ENCODE measurements around the gene ATP2B3.

DNA sequence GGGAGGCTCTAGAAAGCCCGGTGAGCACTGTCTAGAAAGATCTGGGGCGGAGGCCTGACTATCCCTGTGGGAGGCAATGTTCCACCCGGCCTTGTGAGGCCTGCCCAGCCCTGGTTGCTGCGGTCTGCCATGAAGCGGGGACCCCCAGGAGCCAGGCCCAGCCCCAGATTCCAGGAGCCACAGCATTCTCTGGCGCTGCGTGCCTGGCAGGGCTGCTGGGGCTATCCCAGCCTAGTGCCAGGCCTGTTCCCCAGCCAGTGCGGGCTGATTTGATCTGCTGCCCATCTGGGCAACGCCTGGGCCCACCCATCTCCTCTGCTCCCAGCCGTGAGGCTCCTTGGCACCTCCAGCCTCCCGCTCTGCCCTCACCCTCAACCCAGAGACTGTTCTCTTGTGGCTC is 19.6 kb downstream of the ATP2B3 start:
- TF ChIP-seq EP300 (IDR thresholded peaks at IDR 0.05) (no peak), POLR2AphosphoS5 (IDR thresholded peaks at IDR 0.05) (no peak)
- TF ChIP-seq, protein P1, sequence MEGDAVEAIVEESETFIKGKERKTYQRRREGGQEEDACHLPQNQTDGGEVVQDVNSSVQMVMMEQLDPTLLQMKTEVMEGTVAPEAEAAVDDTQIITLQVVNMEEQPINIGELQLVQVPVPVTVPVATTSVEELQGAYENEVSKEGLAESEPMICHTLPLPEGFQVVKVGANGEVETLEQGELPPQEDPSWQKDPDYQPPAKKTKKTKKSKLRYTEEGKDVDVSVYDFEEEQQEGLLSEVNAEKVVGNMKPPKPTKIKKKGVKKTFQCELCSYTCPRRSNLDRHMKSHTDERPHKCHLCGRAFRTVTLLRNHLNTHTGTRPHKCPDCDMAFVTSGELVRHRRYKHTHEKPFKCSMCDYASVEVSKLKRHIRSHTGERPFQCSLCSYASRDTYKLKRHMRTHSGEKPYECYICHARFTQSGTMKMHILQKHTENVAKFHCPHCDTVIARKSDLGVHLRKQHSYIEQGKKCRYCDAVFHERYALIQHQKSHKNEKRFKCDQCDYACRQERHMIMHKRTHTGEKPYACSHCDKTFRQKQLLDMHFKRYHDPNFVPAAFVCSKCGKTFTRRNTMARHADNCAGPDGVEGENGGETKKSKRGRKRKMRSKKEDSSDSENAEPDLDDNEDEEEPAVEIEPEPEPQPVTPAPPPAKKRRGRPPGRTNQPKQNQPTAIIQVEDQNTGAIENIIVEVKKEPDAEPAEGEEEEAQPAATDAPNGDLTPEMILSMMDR (IDR thresholded peaks at IDR 0.05) = no peak
